Measurements from ENCODE around the gene DEPDC7. TPM values are rescaled to one million over a fixed set of nuclear protein-coding genes. Genes with fewer than 3 reads are reported as not detected.

DEPDC7 gene
- total and polyA plus RNA-seq, 2 of the 13 experiments (the other 11 are each of a cell fraction or from before 2014, with no cell fraction given) = 17.3 to 33.3 TPM

- TF ChIP-seq DPF2 (CRISPR knock-in tag; IDR thresholded peaks at IDR 0.05; ENCODE audit: borderline replicate concordance, low read depth) (no peak), ZMYM2 (CRISPR knock-in tag; IDR thresholded peaks at IDR 0.05) (peak; percentile 95), ZNF460 (CRISPR knock-in tag; IDR thresholded peaks at IDR 0.05; ENCODE audit: borderline replicate concordance) (peak; percentile 89), USF2 (IDR thresholded peaks at IDR 0.05; ENCODE audit: low read depth, low read length) (peak; percentile 88), USF2 (CRISPR knock-in tag; IDR thresholded peaks at IDR 0.05; ENCODE audit: borderline replicate concordance) (peak; percentile 95; the same call in 1 of the 2 replicates), ZNF34 (CRISPR knock-in tag; IDR thresholded peaks at IDR 0.05; ENCODE audit: borderline replicate concordance) (peak; percentile 79; the same call in 1 of the 2 replicates), ZNF737 (CRISPR knock-in tag; IDR thresholded peaks at IDR 0.05; ENCODE audit: borderline replicate concordance) (0 out of 2 replicates have a peak, but pooled peaks have one; percentile 72), NAIF1 (CRISPR knock-in tag; IDR thresholded peaks at IDR 0.05; ENCODE audit: borderline replicate concordance) (no peak), GATA4 (IDR thresholded peaks at IDR 0.05; ENCODE audit: borderline replicate concordance, low read depth) (no peak), MEIS2 (CRISPR knock-in tag; IDR thresholded peaks at IDR 0.05) (peak; percentile 32; the same call in 1 of the 2 replicates), TFDP1 (CRISPR knock-in tag; IDR thresholded peaks at IDR 0.05; ENCODE audit: borderline replicate concordance) (peak; percentile 85)
- TF ChIP-seq, protein P1, sequence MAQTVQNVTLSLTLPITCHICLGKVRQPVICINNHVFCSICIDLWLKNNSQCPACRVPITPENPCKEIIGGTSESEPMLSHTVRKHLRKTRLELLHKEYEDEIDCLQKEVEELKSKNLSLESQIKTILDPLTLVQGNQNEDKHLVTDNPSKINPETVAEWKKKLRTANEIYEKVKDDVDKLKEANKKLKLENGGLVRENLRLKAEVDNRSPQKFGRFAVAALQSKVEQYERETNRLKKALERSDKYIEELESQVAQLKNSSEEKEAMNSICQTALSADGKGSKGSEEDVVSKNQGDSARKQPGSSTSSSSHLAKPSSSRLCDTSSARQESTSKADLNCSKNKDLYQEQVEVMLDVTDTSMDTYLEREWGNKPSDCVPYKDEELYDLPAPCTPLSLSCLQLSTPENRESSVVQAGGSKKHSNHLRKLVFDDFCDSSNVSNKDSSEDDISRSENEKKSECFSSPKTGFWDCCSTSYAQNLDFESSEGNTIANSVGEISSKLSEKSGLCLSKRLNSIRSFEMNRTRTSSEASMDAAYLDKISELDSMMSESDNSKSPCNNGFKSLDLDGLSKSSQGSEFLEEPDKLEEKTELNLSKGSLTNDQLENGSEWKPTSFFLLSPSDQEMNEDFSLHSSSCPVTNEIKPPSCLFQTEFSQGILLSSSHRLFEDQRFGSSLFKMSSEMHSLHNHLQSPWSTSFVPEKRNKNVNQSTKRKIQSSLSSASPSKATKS (CRISPR knock-in tag; IDR thresholded peaks at IDR 0.05) = no peak
- TF ChIP-seq, protein P2, sequence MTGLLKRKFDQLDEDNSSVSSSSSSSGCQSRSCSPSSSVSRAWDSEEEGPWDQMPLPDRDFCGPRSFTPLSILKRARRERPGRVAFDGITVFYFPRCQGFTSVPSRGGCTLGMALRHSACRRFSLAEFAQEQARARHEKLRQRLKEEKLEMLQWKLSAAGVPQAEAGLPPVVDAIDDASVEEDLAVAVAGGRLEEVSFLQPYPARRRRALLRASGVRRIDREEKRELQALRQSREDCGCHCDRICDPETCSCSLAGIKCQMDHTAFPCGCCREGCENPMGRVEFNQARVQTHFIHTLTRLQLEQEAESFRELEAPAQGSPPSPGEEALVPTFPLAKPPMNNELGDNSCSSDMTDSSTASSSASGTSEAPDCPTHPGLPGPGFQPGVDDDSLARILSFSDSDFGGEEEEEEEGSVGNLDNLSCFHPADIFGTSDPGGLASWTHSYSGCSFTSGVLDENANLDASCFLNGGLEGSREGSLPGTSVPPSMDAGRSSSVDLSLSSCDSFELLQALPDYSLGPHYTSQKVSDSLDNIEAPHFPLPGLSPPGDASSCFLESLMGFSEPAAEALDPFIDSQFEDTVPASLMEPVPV (CRISPR knock-in tag; IDR thresholded peaks at IDR 0.05) = 0 out of 2 replicates have a peak, but pooled peaks have one; percentile 30
- TF ChIP-seq, protein P3, sequence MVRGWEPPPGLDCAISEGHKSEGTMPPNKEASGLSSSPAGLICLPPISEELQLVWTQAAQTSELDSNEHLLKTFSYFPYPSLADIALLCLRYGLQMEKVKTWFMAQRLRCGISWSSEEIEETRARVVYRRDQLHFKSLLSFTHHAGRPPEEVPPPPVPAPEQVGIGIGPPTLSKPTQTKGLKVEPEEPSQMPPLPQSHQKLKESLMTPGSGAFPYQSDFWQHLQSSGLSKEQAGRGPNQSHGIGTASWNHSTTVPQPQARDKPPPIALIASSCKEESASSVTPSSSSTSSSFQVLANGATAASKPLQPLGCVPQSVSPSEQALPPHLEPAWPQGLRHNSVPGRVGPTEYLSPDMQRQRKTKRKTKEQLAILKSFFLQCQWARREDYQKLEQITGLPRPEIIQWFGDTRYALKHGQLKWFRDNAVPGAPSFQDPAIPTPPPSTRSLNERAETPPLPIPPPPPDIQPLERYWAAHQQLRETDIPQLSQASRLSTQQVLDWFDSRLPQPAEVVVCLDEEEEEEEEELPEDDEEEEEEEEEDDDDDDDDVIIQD (CRISPR knock-in tag; IDR thresholded peaks at IDR 0.05; ENCODE audit: low read depth) = peak; percentile 54; the same call in 1 of the 2 replicates
- TF ChIP-seq, protein P4, sequence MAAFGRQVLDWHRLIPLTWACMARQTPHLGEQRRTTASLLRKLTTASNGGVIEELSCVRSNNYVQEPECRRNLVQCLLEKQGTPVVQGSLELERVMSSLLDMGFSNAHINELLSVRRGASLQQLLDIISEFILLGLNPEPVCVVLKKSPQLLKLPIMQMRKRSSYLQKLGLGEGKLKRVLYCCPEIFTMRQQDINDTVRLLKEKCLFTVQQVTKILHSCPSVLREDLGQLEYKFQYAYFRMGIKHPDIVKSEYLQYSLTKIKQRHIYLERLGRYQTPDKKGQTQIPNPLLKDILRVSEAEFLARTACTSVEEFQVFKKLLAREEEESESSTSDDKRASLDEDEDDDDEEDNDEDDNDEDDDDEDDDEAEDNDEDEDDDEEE (CRISPR knock-in tag; IDR thresholded peaks at IDR 0.05) = peak; percentile 75
Measured at GRCh38 chr11:33015621-33016551, at the start of gene DEPDC7 (continued).
